HG02759 (cell line): ENCODE results near the gene TMBIM6.

Experiments used
- ATAC-seq: cut with Tn5 transposase; IDR thresholded peaks from one replicate; pipeline ENCODE4 v1.9.1; 2021; ENCODE audit warnings: mild to moderate bottlenecking, moderate library complexity; ENCODE audit not compliant: unreplicated experiment

TMBIM6 gene

DNA sequence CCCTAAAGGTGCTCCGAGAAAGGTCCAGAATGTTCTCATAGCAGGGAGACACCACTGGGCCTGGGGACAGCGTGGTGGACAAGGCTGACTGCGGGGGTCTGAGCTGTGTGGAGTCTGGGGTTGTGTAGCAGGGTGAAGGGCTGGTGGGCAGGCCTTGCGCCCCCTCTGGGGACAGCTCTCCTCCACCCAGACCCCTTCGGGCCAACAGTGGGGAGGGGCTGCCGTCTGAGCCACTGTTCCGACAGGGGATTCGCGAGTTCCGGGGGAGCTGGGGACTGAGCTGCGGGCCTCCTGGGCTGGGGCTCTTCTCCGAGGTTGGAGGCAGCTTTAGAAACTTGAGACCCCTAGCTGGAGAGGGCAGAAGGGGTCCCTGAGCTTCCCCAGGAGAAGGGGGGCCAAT is 54.8 kb downstream of the TMBIM6 start:
- ATAC-seq = no peak

DNA sequence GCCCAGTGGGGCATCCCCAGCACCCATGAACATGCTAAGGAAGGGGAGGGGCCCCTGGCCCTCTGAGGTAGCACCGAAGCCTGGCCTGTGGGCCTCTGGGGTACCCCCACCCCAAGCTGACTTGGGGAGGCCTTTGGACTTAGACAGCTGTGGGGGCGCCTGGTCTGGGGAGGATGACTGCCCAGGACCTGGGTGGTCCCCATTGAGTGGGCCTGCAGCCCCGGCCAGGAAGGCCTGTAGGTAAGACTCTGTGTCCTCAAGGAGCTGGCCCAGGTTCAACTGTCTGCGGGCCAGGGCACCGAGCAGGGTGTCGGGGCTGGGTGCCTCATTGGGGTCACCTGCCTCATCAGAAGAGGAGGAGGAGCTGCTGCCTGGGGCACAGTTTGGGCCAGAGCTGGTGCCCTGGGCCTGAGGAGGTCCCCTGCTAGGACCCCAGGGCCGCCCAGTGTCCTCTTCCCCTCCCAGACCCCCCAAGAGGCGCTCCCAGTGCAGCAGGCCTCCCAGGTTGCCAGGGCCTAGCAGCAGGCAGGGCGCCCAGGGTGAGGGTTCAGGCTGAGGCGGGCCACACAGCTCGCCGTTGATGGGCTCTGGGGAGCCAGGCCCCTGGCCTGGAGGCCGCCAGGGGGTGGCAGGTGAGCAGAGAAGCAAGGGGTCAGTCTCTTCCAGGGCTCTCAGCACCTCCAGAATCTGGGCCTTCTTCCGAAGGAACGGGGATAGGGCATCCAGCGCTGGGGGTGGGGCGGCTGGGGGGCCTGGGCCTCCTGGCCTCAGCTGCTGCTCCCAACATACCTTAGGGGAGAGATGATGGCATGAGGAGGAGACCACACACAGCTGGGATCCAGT is 55.5 kb downstream of the TMBIM6 start:
- ATAC-seq = no peak

DNA sequence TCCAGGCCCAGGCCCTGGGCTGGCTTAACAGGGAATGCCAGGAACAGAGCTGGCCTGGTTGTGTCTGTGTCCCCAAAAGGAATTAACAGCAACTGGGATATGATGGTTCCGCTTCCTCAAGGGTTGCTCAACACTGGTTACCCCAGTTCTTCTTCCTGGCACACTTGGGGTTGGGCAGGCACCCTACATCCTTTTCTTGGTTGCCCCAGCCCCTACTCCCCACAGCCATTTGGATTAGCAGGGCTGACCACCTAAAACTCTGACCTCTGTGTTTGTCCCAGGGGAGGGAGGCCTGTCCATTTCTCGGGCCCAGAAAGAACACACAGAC is 56.1 kb downstream of the TMBIM6 start:
- ATAC-seq = no peak

- ATAC-seq = no peak
Observed at GRCh38 chr12:49798248-49798647, 56.9 kb downstream of the TMBIM6 start.

DNA sequence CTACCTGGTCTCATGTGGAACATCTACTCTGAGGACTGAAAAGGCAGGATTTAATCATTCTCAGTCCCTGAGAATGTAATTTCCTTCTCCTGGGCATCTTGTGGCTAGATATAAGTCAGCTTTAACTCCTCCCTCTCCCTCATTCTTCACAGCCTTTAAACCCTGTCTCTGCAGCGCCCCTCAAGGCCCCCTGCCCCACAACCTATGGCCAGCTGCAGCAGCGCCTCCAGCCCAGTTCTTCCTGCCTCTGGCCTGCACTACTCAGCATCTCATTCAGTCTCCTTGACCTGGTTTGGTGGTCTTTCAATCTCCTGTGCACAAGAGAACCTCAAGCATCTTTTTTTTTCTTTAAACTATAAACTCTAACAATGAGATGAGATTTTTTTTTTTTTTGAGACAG is 57.6 kb downstream of the TMBIM6 start:
- no peak for ATAC-seq

DNA sequence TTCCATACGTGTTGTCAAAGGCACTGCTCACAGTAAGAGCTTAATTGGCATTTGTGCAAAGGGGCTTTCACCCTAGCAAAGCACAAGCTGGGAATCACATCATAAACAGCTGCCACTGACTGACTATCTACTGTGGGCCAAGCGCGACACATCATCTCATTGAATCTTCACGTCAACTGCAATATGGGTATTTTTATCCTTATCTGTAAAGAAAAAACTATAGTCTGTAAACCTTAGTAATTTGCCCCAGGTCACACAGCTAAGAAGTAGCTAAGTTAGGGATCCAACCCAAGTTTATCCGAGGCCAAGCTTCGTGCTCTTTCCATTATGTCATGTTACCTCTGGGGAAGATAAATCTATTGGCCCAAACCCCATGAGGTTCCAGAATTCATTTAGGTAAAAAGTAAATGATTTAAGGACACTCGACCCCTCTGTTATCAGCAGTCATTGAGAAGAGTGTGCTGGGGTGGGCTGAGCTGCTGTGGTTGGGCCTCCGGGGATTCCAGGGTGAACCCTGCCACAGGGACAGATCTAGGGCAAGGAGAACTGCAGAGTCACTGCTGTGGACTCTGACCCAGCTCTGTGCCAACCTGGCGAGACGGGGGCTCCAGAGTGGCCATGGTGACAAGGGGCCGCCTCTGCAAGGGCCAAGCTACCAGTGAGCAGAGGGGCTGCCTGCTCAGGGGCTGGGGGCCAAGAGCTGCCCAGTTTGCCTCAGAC is 59.2 kb downstream of the TMBIM6 start:
- ATAC-seq = no peak

DNA sequence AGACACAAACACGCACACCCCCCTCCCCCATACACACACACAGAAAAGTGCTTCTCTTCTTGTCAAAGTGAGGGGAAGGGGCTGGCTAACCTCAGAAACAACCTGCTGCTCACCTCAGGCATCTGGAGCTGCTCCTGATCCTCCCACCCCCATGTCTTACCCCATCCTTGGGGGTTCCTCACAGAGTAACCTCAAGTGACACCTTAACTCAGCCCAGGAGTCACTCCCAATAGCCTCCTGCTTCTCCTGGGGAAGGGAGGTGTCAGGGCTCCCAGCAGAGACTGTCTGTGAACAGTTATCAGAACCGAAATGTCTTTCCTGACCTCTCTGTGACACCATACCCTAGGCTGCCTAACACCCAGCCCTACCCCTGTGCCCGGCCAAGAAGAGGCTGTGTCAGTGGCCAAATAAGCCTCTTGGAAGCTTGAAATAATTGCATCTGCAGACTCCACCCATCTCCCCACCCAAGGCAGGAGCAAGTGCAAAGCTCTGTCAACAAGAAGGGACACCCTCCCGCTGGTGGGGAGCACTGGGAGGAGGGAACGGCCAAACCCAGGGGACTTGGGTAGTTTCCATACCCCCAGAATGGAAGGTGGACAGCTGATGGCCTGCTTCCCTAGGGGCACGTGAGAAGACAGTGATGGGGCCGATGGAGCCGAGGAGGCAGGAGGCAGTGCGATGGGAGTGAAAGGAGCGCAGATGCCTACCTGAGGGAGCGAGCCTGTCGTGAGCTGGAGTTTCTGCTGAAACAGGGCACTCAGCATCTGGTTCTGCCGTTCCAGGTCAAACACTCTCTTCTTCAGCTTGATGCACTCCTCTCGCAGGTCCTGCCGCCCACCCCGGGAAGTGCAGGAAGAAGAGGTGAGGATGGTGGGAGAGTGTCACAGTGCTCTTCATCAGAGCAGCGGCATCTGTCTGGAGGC is 60.0 kb downstream of the TMBIM6 start:
- no peak for ATAC-seq

GRCh38 chr12:49803693-49804450 is 62.5 kb downstream of the TMBIM6 start:
- ATAC-seq = no peak

DNA sequence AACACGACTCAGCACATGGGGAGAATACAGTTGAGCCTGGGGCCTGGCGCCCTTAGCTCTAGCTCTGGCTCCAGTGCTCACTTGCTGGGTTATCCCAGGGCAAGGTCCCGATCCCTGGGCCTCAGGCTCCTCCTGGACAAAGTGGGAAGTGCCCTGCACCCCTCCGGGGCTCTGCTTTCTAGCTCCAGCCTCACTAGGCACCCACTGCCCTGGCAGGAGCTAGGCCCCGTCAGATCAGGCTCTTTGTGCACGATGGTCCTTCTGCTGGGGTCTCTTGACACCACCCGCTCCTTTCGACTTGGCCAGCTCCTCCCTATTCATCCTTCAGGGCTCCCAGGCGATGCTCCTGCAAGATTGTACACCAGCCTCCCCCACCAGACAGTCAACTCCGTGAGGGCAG is 63.5 kb downstream of the TMBIM6 start:
- no peak for ATAC-seq

GRCh38 chr12:49805409-49805808 is 64.1 kb downstream of the TMBIM6 start:
- ATAC-seq = no peak

DNA sequence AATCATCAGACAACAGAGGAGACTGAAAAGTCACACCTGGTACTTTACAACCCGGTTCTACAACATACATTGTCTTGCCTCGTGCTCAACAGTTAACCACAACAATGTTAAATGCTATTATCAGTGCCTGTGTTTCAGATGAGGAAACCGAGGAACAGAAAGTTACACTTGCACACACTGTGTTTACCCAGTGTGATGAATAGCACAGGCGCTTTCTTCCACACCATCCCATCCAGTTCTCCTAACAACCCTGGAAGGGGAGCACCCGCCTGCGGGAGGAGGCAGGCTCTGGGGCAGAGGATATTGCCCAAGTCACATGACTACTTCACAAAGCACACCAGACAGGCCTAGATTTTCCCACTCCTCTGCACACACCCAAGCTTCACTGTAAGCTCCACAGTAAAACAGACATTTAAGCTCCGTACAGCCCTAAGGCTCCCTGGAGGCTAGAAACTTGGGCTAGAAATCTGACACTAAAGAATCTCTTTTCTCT is 65.0 kb downstream of the TMBIM6 start:
- no peak for ATAC-seq

DNA sequence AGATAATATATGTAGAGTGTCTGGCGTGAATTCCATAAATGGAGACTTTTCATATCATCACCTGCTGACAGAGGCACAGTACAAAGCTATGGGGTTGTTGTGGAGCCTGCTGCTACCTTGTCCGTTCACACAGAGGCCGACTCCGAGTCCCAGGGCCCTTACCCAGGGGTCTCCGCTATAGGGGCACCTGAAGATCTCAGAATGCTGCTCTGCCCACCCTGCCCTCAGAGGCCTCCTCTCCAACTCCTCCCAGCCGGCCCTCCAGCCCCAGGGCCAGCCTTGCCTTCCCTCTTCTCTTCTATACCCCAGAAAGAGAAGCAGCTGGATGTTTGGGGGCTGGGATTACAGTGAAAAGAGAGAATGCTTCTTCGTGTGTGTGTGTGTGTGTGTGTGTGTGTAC is 65.5 kb downstream of the TMBIM6 start:
- no peak for ATAC-seq

- no peak for ATAC-seq
Observed at GRCh38 chr12:49807991-49808580, 66.7 kb downstream of the TMBIM6 start.

DNA sequence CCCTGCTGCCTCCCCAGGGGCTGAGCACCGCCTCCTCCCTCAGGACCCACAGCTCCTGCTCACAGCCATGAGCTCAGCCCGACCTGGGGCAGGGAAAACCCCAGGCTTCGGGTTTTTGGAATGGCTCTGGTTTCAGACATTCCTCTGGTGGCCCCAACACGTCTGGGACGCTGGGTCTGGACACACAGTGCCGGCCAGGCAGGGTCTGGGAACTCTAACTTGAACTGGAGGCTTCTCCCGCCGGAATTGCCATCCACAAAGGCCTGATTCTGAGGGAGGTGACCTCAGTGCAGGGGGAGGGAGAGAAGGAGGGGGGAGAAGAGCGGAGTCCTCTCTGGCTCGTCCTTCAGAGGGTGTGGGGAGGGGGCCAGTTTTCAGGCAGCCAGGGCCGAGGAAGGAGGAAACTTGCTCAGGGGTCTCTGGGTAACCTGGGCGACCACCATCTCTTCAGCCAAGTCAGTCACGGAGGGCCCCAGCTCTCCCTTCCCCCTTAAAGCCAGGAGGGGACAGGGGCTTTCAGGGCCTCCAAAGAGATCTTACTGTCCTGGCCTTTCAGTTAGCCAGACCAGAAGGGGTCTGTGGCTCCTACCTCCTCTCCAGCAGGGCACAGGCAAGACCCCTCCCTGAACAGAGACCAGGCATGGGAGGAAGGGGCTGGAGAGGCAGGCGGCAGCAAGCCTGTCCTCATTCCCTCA is 67.5 kb downstream of the TMBIM6 start:
- no peak for ATAC-seq

GRCh38 chr12:49809381-49809905 is 68.1 kb downstream of the TMBIM6 start:
- no peak for ATAC-seq

DNA sequence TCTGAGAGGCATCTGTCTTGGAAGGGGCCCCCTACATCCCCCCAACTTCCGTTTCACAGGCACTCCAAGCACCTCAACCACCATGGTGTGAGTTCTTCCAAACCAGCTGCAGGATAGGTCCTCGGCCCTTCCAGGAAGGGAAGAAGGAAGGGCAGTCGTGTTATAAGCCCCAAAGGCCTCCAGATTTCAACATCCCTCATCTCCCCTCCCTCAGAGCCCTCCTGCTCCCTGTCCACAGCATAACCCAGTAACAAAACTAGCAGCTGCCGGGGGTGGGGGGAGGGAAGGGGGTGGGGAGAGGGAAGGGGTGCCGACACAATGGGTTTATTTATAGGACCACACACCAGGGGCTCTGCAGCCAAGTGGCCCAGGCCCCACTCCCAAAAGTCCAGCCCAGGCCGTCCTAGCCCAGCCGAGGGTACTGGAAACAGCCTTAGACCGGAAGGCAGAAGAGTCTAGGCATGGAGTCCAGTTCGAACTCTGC is 68.6 kb downstream of the TMBIM6 start:
- no peak for ATAC-seq

DNA sequence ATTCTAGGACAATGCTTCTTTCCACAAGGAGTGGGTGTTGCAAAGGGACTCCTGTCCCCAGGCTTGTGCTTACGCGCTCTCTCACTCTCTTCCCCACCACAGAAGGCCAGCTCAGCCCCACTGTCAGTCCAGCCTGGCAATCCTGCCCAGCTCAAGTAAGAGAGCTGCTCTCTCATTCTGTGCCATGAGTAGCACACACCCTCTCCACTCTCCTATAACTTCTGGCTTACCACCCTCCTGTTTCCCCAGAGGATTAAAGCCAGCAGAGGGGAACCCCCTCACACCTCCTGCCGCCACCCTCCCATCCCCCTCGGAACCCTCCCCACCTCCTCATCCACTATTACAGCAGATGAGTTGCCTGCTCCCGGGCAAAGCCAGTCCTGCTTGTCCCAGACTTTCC is 69.8 kb downstream of the TMBIM6 start:
- ATAC-seq = no peak

- ATAC-seq = no peak
Observed at GRCh38 chr12:49811961-49812401, 70.6 kb downstream of the TMBIM6 start.

- no peak for ATAC-seq
Observed at GRCh38 chr12:49813131-49813530, 71.8 kb downstream of the TMBIM6 start.
